Stimulated activated CD8-positive, alpha-beta memory T cell treated with anti-CD3 and anti-CD28 coated beads, Interleukin-7, amount 100 ng/mL, for 48 hours (primary cell): Measurements from ENCODE around the gene HAUS3.

Experiments used
- DNase-seq, 2 donors: peaks; one replicate each; pipeline ENCODE4 v3.0.0-alpha.2; 2020; ENCODE audit warnings: low read depth in 1 of 2; ENCODE audit errors: extremely low read depth in 1 of 2

Gene HAUS3

GRCh38 chr4:2265113-2266110 lies 23.5 kb upstream of the HAUS3 start:
- no peak for DNase-seq

GRCh38 chr4:2264481-2265041 lies 22.6 kb upstream of the HAUS3 start:
- DNase-seq = no peak

GRCh38 chr4:2263926-2264321 lies 22.0 kb upstream of the HAUS3 start:
- DNase-seq = no peak

GRCh38 chr4:2262944-2263250 lies 21.0 kb upstream of the HAUS3 start:
- no peak for DNase-seq

GRCh38 chr4:2262145-2262943 lies 20.4 kb upstream of the HAUS3 start:
- DNase-seq = peak; percentile 97

GRCh38 chr4:2261853-2262144 lies 19.9 kb upstream of the HAUS3 start, which contains the start of gene MXD4:
TSS of gene MXD4 (minus strand) at chr4:2262109. CDS start at chr4:2261980, 129 bp downstream.
- no peak for DNase-seq

- DNase-seq = peak; percentile 16 to 30
These were observed 19.4 kb upstream of the HAUS3 start for GRCh38 chr4:2261110-2261852.

- no peak for DNase-seq
These were observed 18.6 kb upstream of the HAUS3 start for GRCh38 chr4:2260344-2261109.

- no peak for DNase-seq
These were observed 17.8 kb upstream of the HAUS3 start for GRCh38 chr4:2259541-2260343.

GRCh38 chr4:2259036-2259540 lies 17.2 kb upstream of the HAUS3 start:
- DNase-seq = no peak

GRCh38 chr4:2258091-2259035 lies 16.4 kb upstream of the HAUS3 start:
- DNase-seq = no peak

GRCh38 chr4:2257361-2258081 lies 15.6 kb upstream of the HAUS3 start:
- no peak for DNase-seq

GRCh38 chr4:2256781-2257191 lies 14.9 kb upstream of the HAUS3 start:
- DNase-seq = no peak

GRCh38 chr4:2256156-2256731 lies 14.3 kb upstream of the HAUS3 start:
- no peak for DNase-seq

- DNase-seq = no peak
These were observed 13.7 kb upstream of the HAUS3 start for GRCh38 chr4:2255501-2256155.

- DNase-seq = no peak
These were observed 13.0 kb upstream of the HAUS3 start for GRCh38 chr4:2254665-2255500.
